CD4-positive, alpha-beta T cell treated with Interleukin-12 subunit alpha and Interleukin-12 subunit beta, for 1 hour (primary cell): ENCODE data around the gene FAM3A.

Experiments used
- DNase-seq: peaks from one replicate; pipeline ENCODE4 v3.0.0-alpha.2; 2020

Gene FAM3A

GRCh38 chrX:154477891-154478477 is 38.0 kb downstream of the FAM3A start:
- DNase-seq, result no peak

GRCh38 chrX:154476821-154477220 is 39.2 kb downstream of the FAM3A start:
- no peak for DNase-seq

- no peak for DNase-seq
These were observed 42.3 kb downstream of the FAM3A start for GRCh38 chrX:154473683-154474082.

- DNase-seq, result no peak
These were observed 43.1 kb downstream of the FAM3A start for GRCh38 chrX:154472685-154473632.

- DNase-seq, result no peak
These were observed 44.0 kb downstream of the FAM3A start for GRCh38 chrX:154471839-154472684.

- DNase-seq, result no peak
These were observed 45.0 kb downstream of the FAM3A start for GRCh38 chrX:154470914-154471568.

- no peak for DNase-seq
These were observed 45.6 kb downstream of the FAM3A start for GRCh38 chrX:154470434-154470833.

- no peak for DNase-seq
These were observed 46.2 kb downstream of the FAM3A start for GRCh38 chrX:154469880-154470279.

- no peak for DNase-seq
These were observed 46.9 kb downstream of the FAM3A start for GRCh38 chrX:154469114-154469513.

- no peak for DNase-seq
These were observed 47.8 kb downstream of the FAM3A start for GRCh38 chrX:154468217-154468616.

- DNase-seq, result no peak
These were observed 48.5 kb downstream of the FAM3A start for GRCh38 chrX:154467556-154467955.

GRCh38 chrX:154466907-154467306 is 49.1 kb downstream of the FAM3A start:
- no peak for DNase-seq

- DNase-seq, result no peak
These were observed 50.0 kb downstream of the FAM3A start for GRCh38 chrX:154466036-154466435.

GRCh38 chrX:154465601-154466000 is 50.4 kb downstream of the FAM3A start:
- no peak for DNase-seq

GRCh38 chrX:154464806-154465365 is 51.1 kb downstream of the FAM3A start:
- no peak for DNase-seq

GRCh38 chrX:154463611-154464220 is 52.3 kb downstream of the FAM3A start:
- DNase-seq, result no peak

GRCh38 chrX:154462396-154462795 is 53.6 kb downstream of the FAM3A start:
- DNase-seq, result no peak

- no peak for DNase-seq
These were observed 55.7 kb downstream of the FAM3A start for GRCh38 chrX:154460326-154460725.

- no peak for DNase-seq
These were observed 56.2 kb downstream of the FAM3A start for GRCh38 chrX:154459832-154460231.

GRCh38 chrX:154458954-154459778 is 56.9 kb downstream of the FAM3A start:
- no peak for DNase-seq
